Cardiac muscle cell (in vitro differentiated cells and primary cell): Measurements from ENCODE around the gene LCLAT1. TPM values are rescaled to one million over a fixed set of nuclear protein-coding genes. Genes with fewer than 3 reads are reported as not detected.
A peak's percentile ranks its signal among the peaks of the same experiment; 100 is the strongest.

Source experiments
- DNase-seq, 2 donors: peaks; one replicate each; pipeline versions ENCODE4 v3.0.0 to v3.0.0-alpha.2; 2010 to 2017; ENCODE audit warnings: low read depth in 1 of 2, low spot score in 1 of 2
- H3K27ac ChIP-seq: fragments of 200-600 bp; sonication (generic); 2 replicates; pipeline ENCODE4 v1.5.1; 2016
- H3K27me3 ChIP-seq: fragments of 200-600 bp; sonication (generic); 2 replicates; pipeline ENCODE4 v1.6.0; 2016; ENCODE audit warnings: control low read depth
- H3K36me3 ChIP-seq: fragments of 200-600 bp; sonication (generic); 2 replicates; pipeline ENCODE4 v1.5.1; 2016; ENCODE audit warnings: control low read depth
- H3K4me1 ChIP-seq: fragments of 200-600 bp; sonication (generic); 2 replicates; pipeline ENCODE4 v1.8.1; 2017; ENCODE audit warnings: low read depth, mild to moderate bottlenecking, mixed run types
- H3K4me3 ChIP-seq: fragments of 200-600 bp; sonication (generic); 2 replicates; pipeline ENCODE4 v1.5.1; 2016; ENCODE audit warnings: mild to moderate bottlenecking
- H3K9me3 ChIP-seq: fragments of 200-600 bp; sonication (generic); 2 replicates; pipeline ENCODE4 v1.5.1; 2017; ENCODE audit warnings: low read depth, mild to moderate bottlenecking, control low read depth
- polyA plus RNA-seq: library from polyadenylated mRNA; unstranded; fragments of >200 nt; fragmentation: Nextera tagmentation; extraction: Ambion mirVana; gene quantifications from 2 replicates; pipeline ENCODE4 v1.2.1, GENCODE V29; 2016
- total RNA-seq: library from RNA; depleted of rRNA; stranded (reverse); fragments of >200 nt; gene quantifications from 2 replicates; pipeline ENCODE4 v1.2.3, GENCODE V29; 2016
- TF ChIP-seq, protein P1 (sequence below): IDR thresholded peaks from 2 replicates; pipeline ENCODE4 v1.5.1; 2012; ENCODE audit warnings: low read depth, mild to moderate bottlenecking, low read length

LCLAT1 gene
- total and polyA plus RNA-seq, 2 experiments from 2014 or later, result 19.6 to 25.5 TPM

GRCh38 chr2:30545875-30546274, 98.8 kb downstream of the LCLAT1 start:
- DNase-seq, result no peak
- Histone ChIP-seq H3K27me3 (no peaks in the 10 kb centered on the region), H3K9me3 (no peaks in the 10 kb centered on the region), H3K27ac (no peak overlapping the region), H3K36me3 (no peaks in the 10 kb centered on the region), H3K4me3 (no peak overlapping the region), H3K4me1 (peaks cover 44% of the 10 kb centered on the region)
- TF ChIP-seq, protein P1, sequence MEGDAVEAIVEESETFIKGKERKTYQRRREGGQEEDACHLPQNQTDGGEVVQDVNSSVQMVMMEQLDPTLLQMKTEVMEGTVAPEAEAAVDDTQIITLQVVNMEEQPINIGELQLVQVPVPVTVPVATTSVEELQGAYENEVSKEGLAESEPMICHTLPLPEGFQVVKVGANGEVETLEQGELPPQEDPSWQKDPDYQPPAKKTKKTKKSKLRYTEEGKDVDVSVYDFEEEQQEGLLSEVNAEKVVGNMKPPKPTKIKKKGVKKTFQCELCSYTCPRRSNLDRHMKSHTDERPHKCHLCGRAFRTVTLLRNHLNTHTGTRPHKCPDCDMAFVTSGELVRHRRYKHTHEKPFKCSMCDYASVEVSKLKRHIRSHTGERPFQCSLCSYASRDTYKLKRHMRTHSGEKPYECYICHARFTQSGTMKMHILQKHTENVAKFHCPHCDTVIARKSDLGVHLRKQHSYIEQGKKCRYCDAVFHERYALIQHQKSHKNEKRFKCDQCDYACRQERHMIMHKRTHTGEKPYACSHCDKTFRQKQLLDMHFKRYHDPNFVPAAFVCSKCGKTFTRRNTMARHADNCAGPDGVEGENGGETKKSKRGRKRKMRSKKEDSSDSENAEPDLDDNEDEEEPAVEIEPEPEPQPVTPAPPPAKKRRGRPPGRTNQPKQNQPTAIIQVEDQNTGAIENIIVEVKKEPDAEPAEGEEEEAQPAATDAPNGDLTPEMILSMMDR, result no peak

DNA sequence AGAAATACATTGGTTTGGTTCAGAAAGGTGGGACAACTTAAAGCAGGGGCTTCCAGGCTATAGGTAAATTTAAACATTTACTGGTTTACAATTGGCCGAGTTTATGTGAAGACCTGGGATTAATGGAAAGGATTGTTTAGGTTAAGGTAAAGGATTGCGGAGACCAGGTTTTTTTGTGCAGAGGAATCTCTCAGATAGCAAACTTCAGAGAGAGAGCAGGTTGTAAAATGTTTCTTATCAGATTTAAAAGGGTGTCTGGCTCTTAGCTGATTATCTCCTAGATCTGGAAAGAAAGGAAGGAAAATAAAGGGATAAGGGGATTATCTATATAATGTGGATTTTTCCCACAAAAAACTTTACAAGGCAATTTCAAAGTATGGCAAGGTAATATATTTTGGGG, 101.3 kb downstream of the LCLAT1 start:
- Histone ChIP-seq H3K27me3 (no peaks in the 10 kb centered on the region), H3K27ac (peak overlapping the region; percentile 85), H3K4me3 (no peak overlapping the region), H3K36me3 (peaks cover 4% of the 10 kb centered on the region), H3K9me3 (no peaks in the 10 kb centered on the region), H3K4me1 (peaks cover 44% of the 10 kb centered on the region)
- no peak for DNase-seq
- TF ChIP-seq, protein P1, result no peak

DNA sequence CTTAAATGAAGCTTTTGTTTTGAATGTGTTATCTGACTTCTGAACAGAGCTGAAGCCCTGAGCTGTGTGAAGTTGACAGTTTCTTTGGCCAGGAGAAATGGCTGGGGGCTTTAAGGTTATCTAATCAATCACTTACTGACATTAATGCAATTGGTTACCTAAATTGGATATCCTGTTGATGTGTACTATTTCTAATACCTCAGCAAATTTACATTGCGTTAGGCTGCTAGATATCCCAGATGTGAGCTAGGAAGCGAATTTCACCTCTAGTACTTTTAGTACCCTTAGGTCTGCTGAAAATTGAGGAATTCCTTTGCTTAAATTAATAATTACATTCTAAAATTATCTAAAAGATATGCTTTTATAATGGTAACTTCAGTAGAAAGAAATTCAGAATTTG, 102.0 kb downstream of the LCLAT1 start:
- H3K27ac ChIP-seq, result peak overlapping the region; percentile 85
- no peaks in the 10 kb centered on the region for H3K27me3 ChIP-seq
- H3K36me3 ChIP-seq, result peaks cover 4% of the 10 kb centered on the region
- no peak for DNase-seq
- no peak overlapping the region for H3K4me3 ChIP-seq
- peaks cover 44% of the 10 kb centered on the region for H3K4me1 ChIP-seq
- H3K9me3 ChIP-seq, result no peaks in the 10 kb centered on the region
- TF ChIP-seq, protein P1, result no peak

GRCh38 chr2:30559544-30560275, 112.7 kb downstream of the LCLAT1 start:
- H3K4me1 ChIP-seq, result no peaks in the 10 kb centered on the region
- no peaks in the 10 kb centered on the region for H3K36me3 ChIP-seq
- no peak for DNase-seq
- no peak overlapping the region for H3K4me3 ChIP-seq
- H3K27me3 ChIP-seq, result no peaks in the 10 kb centered on the region
- TF ChIP-seq, protein P1, result no peak
- no peaks in the 10 kb centered on the region for H3K9me3 ChIP-seq
- H3K27ac ChIP-seq, result no peak overlapping the region

- Histone ChIP-seq H3K9me3 (no peaks in the 10 kb centered on the region), H3K4me1 (peaks cover 4% of the 10 kb centered on the region)
Observed at GRCh38 chr2:30561349-30561748, 114.3 kb downstream of the LCLAT1 start.

More at GRCh38 chr2:30561349-30561748, 114.3 kb downstream of the LCLAT1 start:
- H3K4me3 ChIP-seq, result no peak overlapping the region
- H3K27me3 ChIP-seq, result no peaks in the 10 kb centered on the region
- H3K36me3 ChIP-seq, result no peaks in the 10 kb centered on the region
- H3K27ac ChIP-seq, result no peak overlapping the region
- DNase-seq, result peak in 1 of 2 donors; percentile 18
- TF ChIP-seq, protein P1, result no peak
